BLaER1 (cell line): Measurements from ENCODE around the gene PDE4B.

Experiments
- H3K27ac ChIP-seq: shearing (Covaris generic); formaldehyde crosslinking; 2 replicates; pipeline ENCODE4 v1.8.1; 2022
- H3K27me3 ChIP-seq: shearing (Covaris generic); formaldehyde crosslinking; 2 replicates; pipeline ENCODE4 v1.8.1; 2022
- H3K36me3 ChIP-seq: shearing (Covaris generic); formaldehyde crosslinking; 2 replicates; pipeline ENCODE4 v1.8.1; 2022
- H3K4me1 ChIP-seq: shearing (Covaris generic); formaldehyde crosslinking; 2 replicates; pipeline ENCODE4 v1.8.1; 2022
- H3K4me2 ChIP-seq: shearing (Covaris generic); formaldehyde crosslinking; 2 replicates; pipeline ENCODE4 v1.8.1; 2022
- H3K4me3 ChIP-seq: shearing (Covaris generic); formaldehyde crosslinking; 2 replicates; pipeline ENCODE4 v1.8.1; 2022
- H3K9ac ChIP-seq: shearing (Covaris generic); formaldehyde crosslinking; 2 replicates; pipeline ENCODE4 v1.8.1; 2022
- H3K9me3 ChIP-seq: shearing (Covaris generic); formaldehyde crosslinking; 2 replicates; pipeline ENCODE4 v1.8.1; 2022
- H4K20me1 ChIP-seq: shearing (Covaris generic); formaldehyde crosslinking; 2 replicates; pipeline ENCODE4 v1.8.1; 2022
- Cebpa-rat ChIP-seq: shearing (Covaris generic); IDR thresholded peaks from 2 replicates; pipeline ENCODE4 v1.8.1; 2022

The PDE4B gene

DNA sequence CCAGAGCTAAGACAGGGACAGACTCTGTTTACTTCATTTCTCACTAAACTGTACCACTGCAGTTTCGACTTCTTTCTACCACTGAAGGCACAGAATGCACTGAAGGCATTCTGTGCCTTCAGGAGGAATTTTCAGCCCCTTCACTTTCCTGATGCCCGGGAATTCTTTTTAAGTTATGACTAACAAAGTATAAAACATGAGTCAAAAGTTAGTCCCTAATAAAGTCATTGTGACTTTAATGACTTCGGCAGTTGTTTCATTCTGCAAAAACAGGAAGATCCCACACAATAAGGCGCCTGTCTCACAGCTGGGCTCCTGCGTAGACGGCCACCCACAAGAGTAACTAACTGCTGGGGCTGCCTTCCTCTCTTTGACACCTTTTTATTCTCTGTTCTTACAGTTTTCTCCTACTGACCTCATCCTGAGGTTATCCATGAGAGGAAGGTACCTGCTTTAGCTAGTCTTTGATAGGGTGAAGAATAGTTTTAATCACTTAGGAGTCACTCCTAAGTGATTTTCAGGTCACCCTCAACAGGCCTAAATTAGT is 557.4 kb downstream of the PDE4B start:
- Histone ChIP-seq H4K20me1 (no peaks in the 10 kb centered on the region), H3K4me3 (no peak overlapping the region), H3K27me3 (no peaks in the 10 kb centered on the region), H3K36me3 (no peaks in the 10 kb centered on the region), H3K9me3 (no peaks in the 10 kb centered on the region), H3K4me1 (peaks cover 20% of the 10 kb centered on the region), H3K4me2 (peak overlapping the region; percentile 48; the same call in 1 of the 2 replicates), H3K9ac (no peak overlapping the region), H3K27ac (peak overlapping the region; percentile 35; the same call in 1 of the 2 replicates)
- no peak for TF ChIP-seq Cebpa-rat

DNA sequence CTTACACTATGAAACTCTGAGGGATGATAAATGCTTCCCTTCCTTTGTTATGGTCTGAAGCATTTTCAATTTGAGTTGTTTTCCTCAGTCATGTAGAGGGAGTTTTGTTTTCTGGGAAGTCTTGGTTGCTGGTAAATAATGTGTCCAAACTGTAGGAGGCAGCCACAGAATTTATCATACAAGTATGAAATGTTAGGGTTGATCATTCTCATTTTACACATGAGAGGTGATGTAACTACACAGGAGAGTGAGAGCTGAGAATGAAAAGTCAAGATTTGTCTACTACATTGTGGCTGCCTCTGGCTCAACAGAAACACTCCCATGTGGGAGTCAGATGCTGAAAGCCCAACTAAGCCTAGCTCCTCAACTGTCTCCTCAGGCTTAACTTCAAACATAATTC is 558.8 kb downstream of the PDE4B start:
- H3K4me1 ChIP-seq: peaks cover 20% of the 10 kb centered on the region
- no peaks in the 10 kb centered on the region for H3K36me3 ChIP-seq
- H3K4me3 ChIP-seq: no peak overlapping the region
- H3K27me3 ChIP-seq: no peaks in the 10 kb centered on the region
- peak overlapping the region; percentile 2; the same call in 1 of the 2 replicates for H3K4me2 ChIP-seq
- TF ChIP-seq Cebpa-rat: no peak
- no peaks in the 10 kb centered on the region for H3K9me3 ChIP-seq
- H3K9ac ChIP-seq: no peak overlapping the region
- H4K20me1 ChIP-seq: no peaks in the 10 kb centered on the region
- no peak overlapping the region for H3K27ac ChIP-seq

DNA sequence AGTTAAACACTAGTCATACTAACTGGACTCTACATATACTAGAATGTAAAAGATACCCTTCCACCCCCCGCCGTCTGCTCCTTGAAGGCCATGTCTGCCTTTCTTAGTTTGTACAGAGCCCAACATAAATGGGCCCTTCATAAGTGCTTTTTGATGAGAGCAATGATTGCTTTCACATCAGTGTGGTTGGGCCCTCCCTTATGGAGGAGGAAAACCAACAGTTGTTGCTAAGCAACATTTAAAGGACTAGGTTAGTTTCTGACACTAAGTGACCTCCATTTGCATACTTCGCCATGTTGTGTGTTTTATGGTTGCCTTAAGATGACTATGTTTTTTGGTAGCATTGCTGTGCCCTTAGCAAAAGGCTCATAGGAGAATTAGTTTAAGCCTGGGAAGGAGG is 559.2 kb downstream of the PDE4B start:
- no peak for TF ChIP-seq Cebpa-rat
- no peaks in the 10 kb centered on the region for H3K9me3 ChIP-seq
- H3K4me2 ChIP-seq: peak overlapping the region; percentile 25; the same call in 1 of the 2 replicates
- H3K4me1 ChIP-seq: peaks cover 20% of the 10 kb centered on the region
- no peak overlapping the region for H3K4me3 ChIP-seq
- no peaks in the 10 kb centered on the region for H4K20me1 ChIP-seq
- no peak overlapping the region for H3K27ac ChIP-seq
- H3K9ac ChIP-seq: no peak overlapping the region
- H3K36me3 ChIP-seq: no peaks in the 10 kb centered on the region
- no peaks in the 10 kb centered on the region for H3K27me3 ChIP-seq

DNA sequence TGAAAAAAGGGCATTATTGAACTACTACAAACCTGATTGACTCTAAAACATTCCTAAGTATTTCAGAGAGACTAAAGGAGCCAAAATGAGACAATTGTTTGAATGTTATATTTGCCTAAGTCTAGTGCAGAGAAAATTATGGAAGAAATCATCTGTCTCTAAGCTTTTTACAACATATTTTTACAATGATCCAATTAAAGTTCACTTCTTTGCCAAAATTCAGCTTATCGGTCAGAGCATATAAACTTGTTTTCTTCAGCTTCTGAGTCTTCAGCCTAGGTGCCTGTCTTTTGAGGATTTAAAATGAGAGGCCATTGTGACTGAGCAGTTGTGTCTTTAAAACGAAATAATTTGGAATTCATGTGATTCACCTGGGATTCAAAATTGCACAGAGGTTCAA is 560.1 kb downstream of the PDE4B start:
- H3K9me3 ChIP-seq: no peaks in the 10 kb centered on the region
- no peaks in the 10 kb centered on the region for H4K20me1 ChIP-seq
- no peak overlapping the region for H3K27ac ChIP-seq
- no peak for TF ChIP-seq Cebpa-rat
- peaks cover 20% of the 10 kb centered on the region for H3K4me1 ChIP-seq
- no peak overlapping the region for H3K4me2 ChIP-seq
- H3K9ac ChIP-seq: no peak overlapping the region
- no peaks in the 10 kb centered on the region for H3K27me3 ChIP-seq
- no peak overlapping the region for H3K4me3 ChIP-seq
- H3K36me3 ChIP-seq: no peaks in the 10 kb centered on the region

DNA sequence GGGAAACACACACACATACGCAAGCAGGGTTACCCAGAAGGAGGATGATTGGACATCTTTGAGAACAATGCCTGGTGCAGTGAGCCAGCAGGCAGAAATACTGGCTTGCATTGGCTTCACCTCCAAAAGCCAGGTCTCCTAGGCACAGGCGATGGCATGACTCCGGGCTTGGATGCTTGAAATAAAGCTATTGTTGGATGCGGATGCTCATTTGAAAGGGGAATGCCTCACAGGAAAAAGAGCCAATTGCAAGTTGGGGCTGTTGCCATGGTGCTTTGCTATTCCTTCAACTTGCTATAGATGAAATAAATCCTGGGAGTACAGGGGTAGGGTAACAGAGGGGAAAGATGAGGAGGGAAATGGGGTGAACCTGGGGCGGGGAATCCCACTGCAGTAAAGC is 560.6 kb downstream of the PDE4B start:
- Histone ChIP-seq H4K20me1 (no peaks in the 10 kb centered on the region), H3K36me3 (no peaks in the 10 kb centered on the region), H3K27ac (no peak overlapping the region), H3K9ac (no peak overlapping the region), H3K9me3 (no peaks in the 10 kb centered on the region), H3K4me1 (peaks cover 20% of the 10 kb centered on the region), H3K27me3 (no peaks in the 10 kb centered on the region), H3K4me2 (no peak overlapping the region), H3K4me3 (no peak overlapping the region)
- TF ChIP-seq Cebpa-rat: no peak

DNA sequence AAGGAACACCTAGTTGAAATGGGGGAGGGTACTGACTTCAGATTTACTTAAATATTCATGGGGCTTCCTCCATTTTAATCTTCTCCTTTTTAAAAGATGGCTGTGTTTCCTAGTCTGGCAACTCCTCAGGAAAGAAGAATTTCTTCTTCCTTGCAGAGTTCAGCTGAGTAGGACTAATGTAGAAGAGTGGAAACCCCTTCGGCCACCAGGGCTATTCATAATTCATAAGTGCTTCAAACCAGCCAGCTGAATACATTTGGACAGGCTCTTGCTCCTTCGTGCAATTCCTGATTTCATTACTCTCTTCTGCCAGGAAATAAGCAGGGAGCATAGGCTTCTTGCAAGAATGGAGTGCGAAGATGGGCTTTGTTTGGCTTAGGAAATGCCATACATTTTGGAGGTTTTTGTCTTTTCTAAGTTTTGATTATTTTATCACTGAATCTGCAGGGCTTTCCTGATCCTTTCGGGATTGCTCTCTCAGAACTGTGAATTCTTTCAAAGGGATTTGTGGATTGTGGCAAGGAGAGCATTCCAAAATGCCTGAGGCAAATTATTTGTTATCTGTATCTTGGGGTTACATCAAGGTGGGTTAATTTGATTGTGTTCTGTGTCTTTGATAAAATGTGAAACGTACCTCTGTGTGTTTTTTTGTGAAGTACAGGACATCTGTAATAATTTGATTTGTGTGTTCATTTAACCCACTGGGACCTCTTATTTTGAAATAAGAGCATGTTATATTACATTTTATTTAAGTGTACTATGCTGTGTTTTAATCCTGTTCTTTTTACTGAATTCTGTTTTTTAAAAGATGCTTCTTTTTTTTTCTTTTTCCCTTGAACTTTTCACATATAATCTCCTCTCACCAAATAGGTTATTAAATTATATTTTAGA is 561.9 kb downstream of the PDE4B start:
- H3K36me3 ChIP-seq: no peaks in the 10 kb centered on the region
- H3K4me1 ChIP-seq: peaks cover 19% of the 10 kb centered on the region
- no peak for TF ChIP-seq Cebpa-rat
- H3K27ac ChIP-seq: no peak overlapping the region
- H4K20me1 ChIP-seq: no peaks in the 10 kb centered on the region
- H3K9me3 ChIP-seq: no peaks in the 10 kb centered on the region
- no peak overlapping the region for H3K4me2 ChIP-seq
- no peak overlapping the region for H3K9ac ChIP-seq
- H3K4me3 ChIP-seq: no peak overlapping the region
- no peaks in the 10 kb centered on the region for H3K27me3 ChIP-seq

DNA sequence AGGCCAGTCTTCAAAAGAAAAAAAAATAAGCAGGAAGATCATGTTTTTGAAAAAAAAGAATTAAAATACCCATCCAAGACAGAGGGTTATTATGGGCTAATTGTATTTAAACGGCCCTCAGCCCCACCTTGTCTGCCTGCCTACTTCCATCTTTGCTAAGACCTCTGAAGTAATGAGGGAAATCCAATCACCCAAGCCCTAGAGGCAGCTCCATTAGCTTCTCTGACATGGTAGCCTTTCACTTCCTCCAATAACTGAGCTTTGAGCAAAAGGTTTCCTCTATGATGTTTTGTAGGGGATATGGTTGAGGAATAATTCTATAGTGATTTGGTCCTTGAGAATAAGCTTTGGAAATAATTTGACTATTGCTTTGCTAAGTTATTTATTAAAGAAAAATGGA is 563.1 kb downstream of the PDE4B start:
- H4K20me1 ChIP-seq: no peaks in the 10 kb centered on the region
- H3K27me3 ChIP-seq: no peaks in the 10 kb centered on the region
- peaks cover 18% of the 10 kb centered on the region for H3K4me1 ChIP-seq
- H3K4me2 ChIP-seq: no peak overlapping the region
- H3K4me3 ChIP-seq: no peak overlapping the region
- H3K36me3 ChIP-seq: no peaks in the 10 kb centered on the region
- H3K9me3 ChIP-seq: no peaks in the 10 kb centered on the region
- no peak overlapping the region for H3K9ac ChIP-seq
- no peak for TF ChIP-seq Cebpa-rat
- no peak overlapping the region for H3K27ac ChIP-seq

DNA sequence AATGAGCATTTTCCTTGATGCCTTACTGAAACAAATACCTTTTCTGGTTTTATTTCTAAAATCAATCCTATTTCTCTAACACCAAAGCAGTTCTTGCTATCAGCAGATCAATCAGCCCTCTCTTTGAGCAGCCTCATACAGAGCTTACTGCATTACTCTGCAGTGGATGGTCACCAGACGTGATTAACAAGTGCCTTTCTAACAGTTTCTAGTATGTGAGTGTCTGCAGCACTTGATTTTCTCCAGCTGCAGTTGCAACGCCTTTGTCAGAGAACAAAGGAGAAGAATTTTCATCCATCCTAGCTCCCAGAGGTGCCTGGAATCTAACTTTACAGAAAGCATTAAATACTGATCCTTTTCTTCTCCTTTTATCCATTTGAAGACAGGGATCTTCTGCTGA is 563.9 kb downstream of the PDE4B start:
- Histone ChIP-seq H3K27me3 (no peaks in the 10 kb centered on the region), H3K4me2 (no peak overlapping the region), H4K20me1 (no peaks in the 10 kb centered on the region), H3K9ac (no peak overlapping the region), H3K9me3 (no peaks in the 10 kb centered on the region), H3K4me1 (peaks cover 16% of the 10 kb centered on the region), H3K27ac (no peak overlapping the region), H3K4me3 (no peak overlapping the region), H3K36me3 (no peaks in the 10 kb centered on the region; the same call in 1 of the 2 replicates)
- no peak for TF ChIP-seq Cebpa-rat

DNA sequence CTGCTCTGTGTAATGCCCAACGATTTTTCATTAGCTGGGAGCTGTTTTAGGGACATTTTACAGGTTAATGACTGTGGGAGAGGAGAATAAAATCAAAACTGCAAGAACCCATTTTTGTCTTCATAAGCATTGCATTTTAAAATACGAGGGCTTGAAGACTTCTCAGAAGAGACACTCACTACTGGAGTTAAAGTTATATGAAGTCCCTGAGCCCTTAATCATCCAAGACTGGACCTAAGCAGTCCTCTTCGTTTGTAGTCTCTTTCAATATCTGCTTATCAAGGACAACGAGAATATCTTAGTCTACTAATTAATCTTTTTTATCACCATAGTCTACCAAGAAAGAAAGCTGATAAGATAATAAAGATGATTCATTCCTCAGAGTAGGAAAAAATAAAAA is 564.3 kb downstream of the PDE4B start:
- H3K4me2 ChIP-seq: no peak overlapping the region
- H3K9me3 ChIP-seq: no peaks in the 10 kb centered on the region
- H3K9ac ChIP-seq: no peak overlapping the region
- H3K36me3 ChIP-seq: no peaks in the 10 kb centered on the region; the same call in 1 of the 2 replicates
- TF ChIP-seq Cebpa-rat: no peak
- no peaks in the 10 kb centered on the region for H4K20me1 ChIP-seq
- H3K4me1 ChIP-seq: peaks cover 12% of the 10 kb centered on the region
- H3K4me3 ChIP-seq: no peak overlapping the region
- H3K27me3 ChIP-seq: no peaks in the 10 kb centered on the region
- H3K27ac ChIP-seq: no peak overlapping the region

DNA sequence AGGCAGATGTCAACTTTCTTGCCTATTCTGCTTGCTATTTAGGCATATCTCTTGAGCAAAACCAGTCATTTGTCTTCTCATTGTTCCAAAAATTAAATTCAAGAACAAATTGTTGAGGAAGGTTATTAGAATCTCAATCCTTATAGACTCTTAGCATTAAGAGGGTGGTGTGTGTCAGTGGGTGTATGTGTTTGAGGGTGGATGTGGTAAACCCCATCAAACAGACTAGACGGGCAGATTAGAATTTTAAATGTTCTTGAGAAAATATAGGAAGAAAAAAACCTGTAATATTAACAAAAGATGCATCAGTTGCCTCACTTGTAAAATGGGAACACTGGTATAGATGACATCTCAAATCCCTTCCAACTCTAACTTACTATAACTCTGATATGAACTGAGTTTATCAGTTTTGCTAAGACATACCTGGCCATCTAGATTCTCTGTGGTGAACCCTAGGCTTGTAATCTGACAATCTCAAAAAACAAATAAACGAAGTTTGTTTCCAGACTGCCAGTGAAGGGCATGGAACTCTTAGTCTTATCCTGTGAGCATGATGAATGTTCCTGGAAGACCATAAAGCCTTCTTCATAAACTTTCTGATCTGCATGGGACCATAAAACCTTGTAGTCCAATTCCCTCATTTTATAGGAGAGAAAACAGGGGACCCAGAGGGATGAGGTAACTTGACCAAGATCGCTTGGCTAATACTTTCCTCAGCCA is 564.9 kb downstream of the PDE4B start:
- Histone ChIP-seq H3K9me3 (no peaks in the 10 kb centered on the region), H3K36me3 (no peaks in the 10 kb centered on the region; the same call in 1 of the 2 replicates), H3K9ac (no peak overlapping the region), H4K20me1 (no peaks in the 10 kb centered on the region), H3K4me1 (peaks cover 10% of the 10 kb centered on the region), H3K4me3 (no peak overlapping the region), H3K27me3 (no peaks in the 10 kb centered on the region), H3K27ac (no peak overlapping the region), H3K4me2 (no peak overlapping the region)
- no peak for TF ChIP-seq Cebpa-rat
